GM12878 (cell line): ENCODE measurements around the gene KIFC3. TPM values are rescaled to one million over a fixed set of nuclear protein-coding genes. Genes with fewer than 3 reads are reported as not detected.

Experiments used
- ATAC-seq: fragments of 200-7000 bp; cut with Tn5 transposase; 3 replicates; pipeline ENCODE4 v1.9.1; 2020; ENCODE audit warnings: mild to moderate bottlenecking, moderate library complexity
- BruUV-seq: library from RNA; stranded (reverse); fragments of 400-500 nt; replicated peaks from 2 replicates; lab custom pipeline; 2021; lab: Mats Ljungman, UMichigan
- CTCF ChIA-PET: fragments of 300-600 bp; sonication (Branson Sonifier 250); formaldehyde crosslinking; extraction: SDS; loops from one replicate; lab custom pipeline; 2021; ENCODE audit warnings: inconsistent platforms; lab: Yijun Ruan, JAX
- POLR2A ChIA-PET: fragments of 350-600 bp; formaldehyde crosslinking; extraction: SDS; loops from one replicate; lab custom pipeline; 2021; ENCODE audit warnings: inconsistent platforms; lab: Charles Lee
- RAD21 ChIA-PET: fragments of 300-600 bp; sonication (Branson Sonifier 250); formaldehyde crosslinking; loops from one replicate; lab custom pipeline; 2023; ENCODE audit warnings: antibody characterized with exemption; ENCODE audit not compliant: unreplicated experiment; lab: Charles Lee
- SMC1A ChIA-PET: fragments of 300-600 bp; sonication (Branson Sonifier 250); formaldehyde crosslinking; loops from one replicate; lab custom pipeline; 2023; ENCODE audit not compliant: unreplicated experiment, uncharacterized antibody; lab: Charles Lee
- DNase-seq: peaks from one replicate; pipeline ENCODE4 v3.0.0-alpha.2; 2011; ENCODE audit warnings: low read depth, low spot score
- FAIRE-seq: peaks from 3 replicates; lab custom pipeline; 2011; peaks lifted over from hg19 to GRCh38; lab: Jason Lieb, UNC
- H2AFZ ChIP-seq: 2 replicates; pipeline ENCODE4 v1.6.0; 2011; ENCODE audit warnings: low read depth, low read length, control low read depth; ENCODE audit not compliant: control insufficient read depth
- H3K27ac ChIP-seq: 2 replicates; pipeline ENCODE4 v1.5.1; 2011; ENCODE audit warnings: control low read depth; ENCODE audit not compliant: control insufficient read depth, insufficient read depth
- H3K27me3 ChIP-seq, 2 experiments: replicated peaks in 1 of 2; 2 replicates each; pipeline versions ENCODE4 v1.6.0 to v1.6.1; 2011; ENCODE audit warnings: low read length in 1 of 2; ENCODE audit not compliant: control insufficient read depth in 2 of 2, insufficient read depth in 2 of 2
- H3K36me3 ChIP-seq, 2 experiments: 2 replicates each; pipeline ENCODE4 v1.5.1; 2011; ENCODE audit warnings: low read length in 1 of 2; ENCODE audit not compliant: control insufficient read depth in 2 of 2, insufficient read depth in 2 of 2
- H3K4me1 ChIP-seq: 2 replicates; pipeline ENCODE4 v1.6.1; 2011; ENCODE audit warnings: mild to moderate bottlenecking, low read length, moderate library complexity, mixed read lengths; ENCODE audit not compliant: control insufficient read depth, insufficient read depth
- H3K4me2 ChIP-seq: 2 replicates; pipeline ENCODE4 v1.6.0; 2011; ENCODE audit warnings: control low read depth; ENCODE audit not compliant: control insufficient read depth, insufficient read depth
- H3K4me3 ChIP-seq: fragments of 200-600 bp; sonication (generic); 2 replicates; pipeline ENCODE4 v1.5.1; 2016
- H3K79me2 ChIP-seq: 2 replicates; pipeline ENCODE4 v1.6.0; 2011; ENCODE audit warnings: low read length; ENCODE audit not compliant: control insufficient read depth, insufficient read depth
- H3K9ac ChIP-seq: 2 replicates; pipeline ENCODE4 v1.8.0; 2011; ENCODE audit warnings: low read length, control low read depth, mixed read lengths; ENCODE audit not compliant: control insufficient read depth, insufficient read depth
- H3K9me3 ChIP-seq: replicated peaks from 3 replicates; pipeline ENCODE4 v1.5.1; 2011; ENCODE audit warnings: mild to moderate bottlenecking, low read length; ENCODE audit not compliant: control insufficient read depth, insufficient read depth
- H4K20me1 ChIP-seq: 2 replicates; pipeline ENCODE4 v1.6.0; 2011; ENCODE audit not compliant: control insufficient read depth, insufficient read depth
- EGR1 ChIP-seq, 2 experiments: IDR thresholded peaks; 1 replicate in 1 of 2; 2 replicates in 1 of 2; pipeline ENCODE4 v1.6.1; 2011 to 2012; ENCODE audit warnings: low read depth in 2 of 2, low read length in 2 of 2, borderline replicate concordance in 1 of 2, mild to moderate bottlenecking in 1 of 2, moderate library complexity in 1 of 2
- KLF5 ChIP-seq: fragments of 450-650 bp; IDR thresholded peaks from 2 replicates; pipeline ENCODE4 v1.6.1; 2014; ENCODE audit warnings: mild to moderate bottlenecking; ENCODE audit not compliant: partially characterized antibody
- POLR2AphosphoS5 ChIP-seq: IDR thresholded peaks from 2 replicates; pipeline ENCODE4 v1.6.1; 2011; ENCODE audit warnings: mild to moderate bottlenecking, low read length, inconsistent platforms
- RCOR1 ChIP-seq: conservative IDR thresholded peaks from 2 replicates; pipeline ENCODE4 v1.6.1; 2012; ENCODE audit warnings: low read depth, low read length, improper control_type of control experiment
- SUZ12 ChIP-seq: fragments of 200-600 bp; sonication (generic); IDR thresholded peaks from one replicate; pipeline ENCODE4 v1.6.1; 2018; ENCODE audit warnings: antibody characterized with exemption, mild to moderate bottlenecking; ENCODE audit not compliant: unreplicated experiment
- WGBS: methylation state at CpG from one replicate; pipeline ENCODE4 v1.1.6; 2016; ENCODE audit warnings: low lambda C conversion rate; ENCODE audit not compliant: insufficient replicate concordance, insufficient coverage; ENCODE audit errors: missing lambda C conversion rate; 5-methylcytosine and 5-hydroxymethylcytosine counted together
- in situ Hi-C: fragments of 300-500 bp; cut with MboI; formaldehyde crosslinking; loops from 9 replicates; pipeline ENCODE4 v1.14.3; 2018; ENCODE audit warnings: mixed read lengths
- intact Hi-C: fragments of 100-400 bp; cut with micrococcal nuclease; formaldehyde crosslinking; loops from one replicate; pipeline ENCODE4 v1.14.2; 2022; ENCODE audit not compliant: unreplicated experiment
- polyA plus RNA-seq, 11 experiments: library from polyadenylated mRNA; depleted of rRNA in 4 of 11; unstranded in 6 of 11; stranded (reverse) in 5 of 11; fragments of >200 nt; fragmentation: Nextera tagmentation in 4 of 11; fragmentation: Illumina TruSeq in 1 of 11; extraction: Ambion mirVana in 4 of 11; extraction: Trizol in 1 of 11; gene quantifications; 1 replicate in 1 of 11; 2 replicates in 10 of 11; pipeline versions ENCODE4 v1.2.1 to v1.2.3, GENCODE V29; 2011 to 2016; ENCODE audit warnings: inconsistent platforms in 2 of 11, missing spikeins in 2 of 11, low read depth in 1 of 11
- total RNA-seq, 4 experiments: library from RNA; depleted of rRNA in 3 of 4; stranded (reverse); fragments of >200 nt in 3 of 4; fragmentation: Illumina TruSeq in 1 of 4; extraction: Trizol in 1 of 4; gene quantifications; 2 replicates each; pipeline versions ENCODE4 v1.2.1 to v1.2.3, GENCODE V29; 2013 to 2021
- TF ChIP-seq, protein P1 (sequence below): fragments of 450-650 bp; formaldehyde crosslinking; IDR thresholded peaks from 2 replicates; pipeline ENCODE4 v1.4.0; 2022; ENCODE audit warnings: mild to moderate bottlenecking, moderate library complexity
- TF ChIP-seq, protein P2 (sequence below): fragments of 450-650 bp; IDR thresholded peaks from 2 replicates; pipeline ENCODE4 v1.6.1; 2017; ENCODE audit warnings: low read depth, mild to moderate bottlenecking, moderate library complexity
- TF ChIP-seq, protein P3 (sequence below), 3 experiments: IDR thresholded peaks in 2 of 3; conservative IDR thresholded peaks in 1 of 3; 2 replicates each; pipeline ENCODE4 v1.5.1; 2011; ENCODE audit warnings: low read depth in 3 of 3, low read length in 3 of 3, mild to moderate bottlenecking in 3 of 3, control low read depth in 2 of 3, moderate library complexity in 2 of 3, inconsistent platforms in 1 of 3, mixed read lengths in 1 of 3; ENCODE audit not compliant: control insufficient read depth in 2 of 3, insufficient read depth in 1 of 3; ENCODE audit errors: extremely low read depth in 1 of 3

The KIFC3 gene
- total and polyA plus RNA-seq, 10 of the 15 experiments (the other 5 are each of a cell fraction or from before 2014, with no cell fraction given), result 0.22 to 1.3 (median 0.26) TPM; not detected in 3

DNA sequence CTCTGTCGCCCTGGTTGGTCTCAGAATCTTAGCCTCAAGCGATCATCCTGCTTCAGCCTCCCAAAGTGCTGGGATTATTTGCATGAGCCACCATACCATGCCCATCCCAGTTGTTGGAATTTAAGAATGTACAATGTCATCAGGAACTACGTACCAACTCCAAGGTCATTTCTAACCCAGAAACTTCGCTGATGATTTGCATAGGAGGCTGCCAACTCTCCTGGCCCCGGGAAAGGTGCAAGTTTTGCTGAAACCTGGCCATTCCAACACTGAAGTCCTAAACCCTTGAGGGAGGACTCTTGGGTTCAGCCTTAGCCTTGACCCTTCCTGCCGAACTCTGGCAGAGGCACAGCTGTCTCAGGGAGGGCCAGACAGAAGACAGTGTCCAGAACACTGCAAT, 2.9 kb upstream of the KIFC3 start (continued):
- TF ChIP-seq, protein P1, sequence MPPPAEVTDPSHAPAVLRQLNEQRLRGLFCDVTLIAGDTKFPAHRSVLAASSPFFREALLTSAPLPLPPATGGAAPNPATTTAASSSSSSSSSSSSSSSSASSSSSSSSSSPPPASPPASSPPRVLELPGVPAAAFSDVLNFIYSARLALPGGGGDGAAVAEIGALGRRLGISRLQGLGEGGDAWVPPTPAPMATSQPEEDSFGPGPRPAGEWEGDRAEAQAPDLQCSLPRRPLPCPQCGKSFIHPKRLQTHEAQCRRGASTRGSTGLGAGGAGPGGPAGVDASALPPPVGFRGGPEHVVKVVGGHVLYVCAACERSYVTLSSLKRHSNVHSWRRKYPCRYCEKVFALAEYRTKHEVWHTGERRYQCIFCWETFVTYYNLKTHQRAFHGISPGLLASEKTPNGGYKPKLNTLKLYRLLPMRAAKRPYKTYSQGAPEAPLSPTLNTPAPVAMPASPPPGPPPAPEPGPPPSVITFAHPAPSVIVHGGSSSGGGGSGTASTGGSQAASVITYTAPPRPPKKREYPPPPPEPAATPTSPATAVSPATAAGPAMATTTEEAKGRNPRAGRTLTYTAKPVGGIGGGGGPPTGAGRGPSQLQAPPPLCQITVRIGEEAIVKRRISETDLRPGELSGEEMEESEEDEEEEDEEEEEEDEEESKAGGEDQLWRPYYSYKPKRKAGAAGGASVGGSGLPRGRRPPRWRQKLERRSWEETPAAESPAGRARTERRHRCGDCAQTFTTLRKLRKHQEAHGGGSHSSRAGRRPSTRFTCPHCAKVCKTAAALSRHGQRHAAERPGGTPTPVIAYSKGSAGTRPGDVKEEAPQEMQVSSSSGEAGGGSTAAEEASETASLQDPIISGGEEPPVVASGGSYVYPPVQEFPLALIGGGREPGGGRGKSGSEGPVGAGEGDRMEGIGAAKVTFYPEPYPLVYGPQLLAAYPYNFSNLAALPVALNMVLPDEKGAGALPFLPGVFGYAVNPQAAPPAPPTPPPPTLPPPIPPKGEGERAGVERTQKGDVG, result no peak
- TF ChIP-seq RCOR1, result no peak

DNA sequence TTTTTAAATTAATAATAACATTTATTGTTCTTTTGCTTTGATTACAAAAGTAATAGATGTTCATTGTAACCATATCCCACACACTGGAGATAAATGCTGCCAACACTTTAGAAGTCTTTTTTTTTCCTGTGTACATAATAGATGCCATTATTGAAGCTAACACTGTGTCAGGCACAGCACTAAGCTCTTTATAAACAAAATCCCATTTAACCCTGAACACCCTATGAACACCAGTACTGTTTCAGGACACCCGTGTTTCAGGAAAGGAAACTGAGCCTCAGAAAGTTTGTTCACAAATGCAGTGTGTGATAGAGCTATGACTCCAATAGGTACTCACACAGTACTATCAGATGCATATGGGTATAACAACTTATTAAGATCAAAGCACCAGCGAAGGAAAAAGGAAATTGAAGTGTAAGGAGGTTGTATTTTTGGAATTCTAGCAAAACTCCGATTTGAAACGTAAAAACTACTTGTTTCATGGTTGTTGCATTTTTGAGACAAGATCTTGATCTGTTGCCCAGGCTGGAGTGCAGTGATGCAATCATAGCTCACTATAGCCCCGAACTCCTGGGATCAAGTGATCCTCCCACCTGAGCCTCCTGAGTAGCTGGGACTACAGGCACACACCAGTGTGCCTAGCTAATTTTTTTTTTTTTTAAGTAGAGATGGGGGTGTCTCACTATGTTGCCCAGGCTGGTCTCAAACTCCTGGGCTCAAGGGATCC, 2.0 kb upstream of the KIFC3 start:
- Histone ChIP-seq H3K27ac (no peak overlapping the region), H4K20me1 (no peaks in the 10 kb centered on the region), H3K4me2 (no peak overlapping the region), H3K27me3 (peaks cover 9 to 11% of the 10 kb centered on the region in 2 experiments; a peak in 3 of 4 replicates), H3K36me3 (no peaks in the 10 kb centered on the region), H3K9me3 (no peaks in the 10 kb centered on the region), H3K4me3 (no peak overlapping the region), H2AFZ (no peak overlapping the region), H3K9ac (no peak overlapping the region), H3K79me2 (no peaks in the 10 kb centered on the region), H3K4me1 (peaks cover 7% of the 10 kb centered on the region)
- intact Hi-C loops (no loop called here), in situ Hi-C loops (no loop called here)
- ChIA-PET SMC1A (interaction anchor here (0.5 kb wide), 1 partner anchor 256 kb away, joined by 4 read pairs; no protein-coding TSS in a partner anchor), CTCF (interaction anchor here (0.8 kb wide), 1 partner anchor 18 kb away, joined by 3 read pairs; no protein-coding TSS in a partner anchor), POLR2A (no interaction called here), RAD21 (no interaction called here)
- WGBS, result 12% methylated on average over 5 of the region's 5 CpGs
- FAIRE-seq (no peak), DNase-seq (no peak), ATAC-seq (no peak)
- no TSS peak for BruUV-seq
- TF ChIP-seq RCOR1 (no peak), KLF5 (no peak), POLR2AphosphoS5 (no peak), SUZ12 (no peak), EGR1 (IDR thresholded peaks at IDR 0.05; ENCODE audit: borderline replicate concordance in 1 of 2, low read depth in 2 of 2, low read length in 2 of 2) (no peak)
- TF ChIP-seq, protein P2, sequence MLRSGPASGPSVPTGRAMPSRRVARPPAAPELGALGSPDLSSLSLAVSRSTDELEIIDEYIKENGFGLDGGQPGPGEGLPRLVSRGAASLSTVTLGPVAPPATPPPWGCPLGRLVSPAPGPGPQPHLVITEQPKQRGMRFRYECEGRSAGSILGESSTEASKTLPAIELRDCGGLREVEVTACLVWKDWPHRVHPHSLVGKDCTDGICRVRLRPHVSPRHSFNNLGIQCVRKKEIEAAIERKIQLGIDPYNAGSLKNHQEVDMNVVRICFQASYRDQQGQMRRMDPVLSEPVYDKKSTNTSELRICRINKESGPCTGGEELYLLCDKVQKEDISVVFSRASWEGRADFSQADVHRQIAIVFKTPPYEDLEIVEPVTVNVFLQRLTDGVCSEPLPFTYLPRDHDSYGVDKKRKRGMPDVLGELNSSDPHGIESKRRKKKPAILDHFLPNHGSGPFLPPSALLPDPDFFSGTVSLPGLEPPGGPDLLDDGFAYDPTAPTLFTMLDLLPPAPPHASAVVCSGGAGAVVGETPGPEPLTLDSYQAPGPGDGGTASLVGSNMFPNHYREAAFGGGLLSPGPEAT, result no peak
- TF ChIP-seq, protein P3, sequence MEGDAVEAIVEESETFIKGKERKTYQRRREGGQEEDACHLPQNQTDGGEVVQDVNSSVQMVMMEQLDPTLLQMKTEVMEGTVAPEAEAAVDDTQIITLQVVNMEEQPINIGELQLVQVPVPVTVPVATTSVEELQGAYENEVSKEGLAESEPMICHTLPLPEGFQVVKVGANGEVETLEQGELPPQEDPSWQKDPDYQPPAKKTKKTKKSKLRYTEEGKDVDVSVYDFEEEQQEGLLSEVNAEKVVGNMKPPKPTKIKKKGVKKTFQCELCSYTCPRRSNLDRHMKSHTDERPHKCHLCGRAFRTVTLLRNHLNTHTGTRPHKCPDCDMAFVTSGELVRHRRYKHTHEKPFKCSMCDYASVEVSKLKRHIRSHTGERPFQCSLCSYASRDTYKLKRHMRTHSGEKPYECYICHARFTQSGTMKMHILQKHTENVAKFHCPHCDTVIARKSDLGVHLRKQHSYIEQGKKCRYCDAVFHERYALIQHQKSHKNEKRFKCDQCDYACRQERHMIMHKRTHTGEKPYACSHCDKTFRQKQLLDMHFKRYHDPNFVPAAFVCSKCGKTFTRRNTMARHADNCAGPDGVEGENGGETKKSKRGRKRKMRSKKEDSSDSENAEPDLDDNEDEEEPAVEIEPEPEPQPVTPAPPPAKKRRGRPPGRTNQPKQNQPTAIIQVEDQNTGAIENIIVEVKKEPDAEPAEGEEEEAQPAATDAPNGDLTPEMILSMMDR (IDR thresholded peaks at IDR 0.05 in 2 of 3, conservative IDR thresholded peaks at IDR 0.05 in 1 of 3; ENCODE audit: control insufficient read depth in 2 of 3, extremely low read depth in 1 of 3, insufficient read depth in 1 of 3, low read depth in 3 of 3, low read length in 3 of 3), result no peak
